Measurements from ENCODE around the gene TRPM2. TPM values are rescaled to one million over a fixed set of nuclear protein-coding genes. Genes with fewer than 3 reads are reported as not detected.
"Not testable (repeated sequence)": the region's sequence is repeated elsewhere in the genome, so short reads cannot be mapped to it uniquely, and the experiment has no call there.

The TRPM2 gene
- total RNA-seq, 1 donor from 2014 or later = 0.52 TPM

DNA sequence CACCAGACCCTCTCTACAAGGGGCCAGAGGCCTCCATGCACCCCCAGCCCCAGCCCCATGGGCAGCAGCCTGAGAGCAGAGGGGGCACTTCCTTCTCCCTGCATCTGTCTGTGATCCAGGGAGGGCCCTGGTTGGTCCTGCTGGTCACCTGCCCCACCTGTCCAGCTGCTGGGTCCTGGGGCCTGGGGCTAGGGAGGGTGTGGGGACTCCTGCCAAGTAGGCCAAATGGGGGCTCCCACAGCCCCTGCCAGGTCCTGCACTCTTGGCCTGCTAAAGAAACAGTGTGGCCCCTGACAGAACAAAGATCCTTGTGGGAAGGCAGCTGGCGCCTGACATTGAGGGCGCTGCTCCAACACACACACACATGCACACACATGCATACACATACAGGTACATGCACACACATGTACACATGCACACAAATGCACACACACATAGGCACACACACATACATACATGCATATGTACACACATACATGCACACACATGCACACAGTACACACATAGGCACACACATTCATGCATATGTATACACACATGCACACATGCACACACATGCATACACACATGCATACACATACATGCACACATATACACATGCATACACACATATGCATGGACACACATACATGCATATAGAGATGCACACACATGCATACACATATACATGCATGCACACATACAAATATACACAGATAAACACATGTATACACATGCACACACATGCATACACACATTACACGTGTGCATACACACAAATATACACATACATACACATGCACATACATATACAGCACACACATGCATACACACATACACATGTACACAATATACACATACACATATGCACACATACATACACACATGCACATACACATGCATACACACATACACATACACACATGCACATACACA is 49.9 kb downstream of the TRPM2 start:
- TF ChIP-seq, protein P1, sequence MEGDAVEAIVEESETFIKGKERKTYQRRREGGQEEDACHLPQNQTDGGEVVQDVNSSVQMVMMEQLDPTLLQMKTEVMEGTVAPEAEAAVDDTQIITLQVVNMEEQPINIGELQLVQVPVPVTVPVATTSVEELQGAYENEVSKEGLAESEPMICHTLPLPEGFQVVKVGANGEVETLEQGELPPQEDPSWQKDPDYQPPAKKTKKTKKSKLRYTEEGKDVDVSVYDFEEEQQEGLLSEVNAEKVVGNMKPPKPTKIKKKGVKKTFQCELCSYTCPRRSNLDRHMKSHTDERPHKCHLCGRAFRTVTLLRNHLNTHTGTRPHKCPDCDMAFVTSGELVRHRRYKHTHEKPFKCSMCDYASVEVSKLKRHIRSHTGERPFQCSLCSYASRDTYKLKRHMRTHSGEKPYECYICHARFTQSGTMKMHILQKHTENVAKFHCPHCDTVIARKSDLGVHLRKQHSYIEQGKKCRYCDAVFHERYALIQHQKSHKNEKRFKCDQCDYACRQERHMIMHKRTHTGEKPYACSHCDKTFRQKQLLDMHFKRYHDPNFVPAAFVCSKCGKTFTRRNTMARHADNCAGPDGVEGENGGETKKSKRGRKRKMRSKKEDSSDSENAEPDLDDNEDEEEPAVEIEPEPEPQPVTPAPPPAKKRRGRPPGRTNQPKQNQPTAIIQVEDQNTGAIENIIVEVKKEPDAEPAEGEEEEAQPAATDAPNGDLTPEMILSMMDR (conservative IDR thresholded peaks at IDR 0.05; ENCODE audit: low read depth, low read length) = no peak
- no peak for DNase-seq (ENCODE audit: low read depth)
- no peak overlapping the region for H3K4me3 ChIP-seq (ENCODE audit: low read depth, low read length)

DNA sequence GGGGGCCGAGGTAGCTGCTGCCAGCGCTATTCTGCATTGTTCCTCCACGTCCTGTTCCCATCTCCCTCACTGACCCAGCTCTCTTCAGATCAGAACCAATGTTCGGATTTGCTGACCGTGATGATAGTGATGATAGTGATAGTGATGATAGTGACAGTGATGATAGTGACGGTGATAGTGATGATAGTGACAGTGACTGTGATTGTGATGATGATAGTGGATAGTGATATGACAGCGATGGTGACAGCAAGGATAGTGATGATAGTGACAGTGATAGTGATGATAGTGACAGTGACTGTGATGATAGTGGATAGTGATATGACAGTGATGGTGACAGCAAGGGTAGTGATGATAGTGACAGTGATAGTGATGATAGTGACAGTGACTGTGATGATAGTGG is 51.1 kb downstream of the TRPM2 start:
- not testable (repeated sequence) for H3K4me3 ChIP-seq (ENCODE audit: low read depth, low read length); DNase-seq (ENCODE audit: low read depth)

DNA sequence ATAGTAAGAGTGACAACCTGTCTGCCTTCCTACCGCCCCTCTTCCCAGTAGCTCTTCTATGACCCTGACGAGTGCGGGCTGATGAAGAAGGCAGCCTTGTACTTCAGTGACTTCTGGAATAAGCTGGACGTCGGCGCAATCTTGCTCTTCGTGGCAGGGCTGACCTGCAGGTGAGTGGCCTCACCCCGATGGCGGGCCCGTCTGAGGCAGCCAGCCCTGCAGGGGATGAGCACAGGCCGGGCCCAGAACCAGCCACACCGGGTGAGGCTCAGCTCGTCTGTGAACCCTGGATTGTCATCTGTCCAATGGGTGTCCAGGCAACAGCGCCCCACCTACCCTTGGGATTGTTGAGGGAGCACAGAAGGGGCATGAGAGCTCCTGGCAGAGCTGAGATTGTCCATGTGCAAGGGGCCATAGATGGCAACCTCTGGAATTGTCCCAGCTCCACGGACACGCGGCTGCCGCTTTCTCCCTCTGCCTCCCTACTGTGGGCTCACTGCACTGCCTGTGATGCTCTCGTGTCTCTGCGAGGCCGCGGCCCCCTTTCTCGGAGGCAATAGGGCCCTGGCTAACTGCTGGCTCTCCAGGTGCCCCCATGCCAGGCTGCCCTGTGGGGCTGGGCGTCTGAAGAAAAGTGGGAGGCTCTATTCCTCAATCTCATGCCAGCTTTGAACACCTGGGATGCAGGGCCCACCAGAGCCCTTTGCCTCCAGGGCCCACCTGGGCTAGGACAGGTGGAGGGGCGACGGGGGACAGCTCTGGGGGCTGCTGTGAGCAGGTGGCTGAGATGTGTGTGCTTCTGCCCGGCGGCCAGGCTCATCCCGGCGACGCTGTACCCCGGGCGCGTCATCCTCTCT is 51.9 kb downstream of the TRPM2 start:
- TF ChIP-seq, protein P1 (conservative IDR thresholded peaks at IDR 0.05; ENCODE audit: low read depth, low read length) = no peak
- no peak for DNase-seq (ENCODE audit: low read depth)
- H3K4me3 ChIP-seq (ENCODE audit: low read depth, low read length) = no peak overlapping the region

DNA sequence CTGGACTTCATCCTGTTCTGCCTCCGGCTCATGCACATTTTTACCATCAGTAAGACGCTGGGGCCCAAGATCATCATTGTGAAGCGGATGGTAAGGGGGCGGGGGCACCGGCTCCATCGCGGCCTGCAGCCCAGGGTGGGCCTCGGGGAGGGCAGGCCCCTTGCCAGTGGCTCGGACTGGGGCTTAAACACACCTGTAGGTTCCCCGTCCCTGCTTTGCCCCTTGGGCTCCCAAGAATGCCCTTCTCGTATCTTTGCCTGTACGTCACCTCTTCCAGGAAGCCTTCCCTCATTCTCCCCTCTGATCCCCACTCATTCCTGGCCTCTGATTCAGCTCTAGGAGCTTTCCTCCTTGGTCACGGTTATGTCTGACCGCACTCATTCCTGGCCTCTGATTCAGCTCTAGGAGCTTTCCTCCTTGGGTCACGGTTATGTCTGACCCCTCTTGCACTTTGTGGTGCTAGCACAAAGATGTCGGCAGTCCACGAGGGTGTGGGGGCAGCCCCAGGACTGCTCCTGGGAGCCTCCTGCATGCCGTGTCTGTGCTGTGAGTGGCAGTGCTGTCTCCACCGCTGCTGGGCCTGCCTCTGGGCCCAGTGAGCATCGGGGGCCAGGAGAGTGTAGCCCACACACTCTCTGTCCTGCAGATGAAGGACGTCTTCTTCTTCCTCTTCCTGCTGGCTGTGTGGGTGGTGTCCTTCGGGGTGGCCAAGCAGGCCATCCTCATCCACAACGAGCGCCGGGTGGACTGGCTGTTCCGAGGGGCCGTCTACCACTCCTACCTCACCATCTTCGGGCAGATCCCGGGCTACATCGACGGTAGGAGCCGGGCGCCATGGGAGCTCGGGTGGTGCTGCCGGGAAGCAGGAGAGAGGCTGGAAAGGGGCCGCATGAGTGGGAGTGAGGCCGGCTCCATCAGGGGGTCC is 52.8 kb downstream of the TRPM2 start:
- peak; percentile 2 for DNase-seq (ENCODE audit: low read depth)
- H3K4me3 ChIP-seq (ENCODE audit: low read depth, low read length) = no peak overlapping the region
- TF ChIP-seq, protein P1 (conservative IDR thresholded peaks at IDR 0.05; ENCODE audit: low read depth, low read length) = no peak

DNA sequence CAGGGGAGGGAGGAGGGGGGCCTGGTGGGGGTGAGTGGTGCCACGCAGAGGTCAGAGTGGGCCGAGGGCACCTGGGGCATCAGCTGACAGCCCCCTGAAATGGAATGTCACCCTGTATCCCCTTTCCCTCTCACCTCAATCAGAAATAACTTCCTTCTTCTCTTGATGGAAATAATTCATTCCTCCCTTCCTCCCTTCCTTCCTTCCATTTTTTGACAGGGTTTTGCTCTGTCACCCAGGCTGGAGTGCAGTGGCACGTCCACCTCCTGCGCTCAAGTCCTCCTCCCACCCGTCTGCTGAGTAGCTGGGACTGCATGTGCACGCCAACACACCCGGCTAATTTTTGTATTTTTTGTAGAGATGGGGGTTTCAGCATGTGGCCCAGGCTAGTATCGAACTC is 53.5 kb downstream of the TRPM2 start:
- TF ChIP-seq, protein P1 (conservative IDR thresholded peaks at IDR 0.05; ENCODE audit: low read depth, low read length) = no peak
- no peak overlapping the region for H3K4me3 ChIP-seq (ENCODE audit: low read depth, low read length)
- DNase-seq (ENCODE audit: low read depth) = no peak

DNA sequence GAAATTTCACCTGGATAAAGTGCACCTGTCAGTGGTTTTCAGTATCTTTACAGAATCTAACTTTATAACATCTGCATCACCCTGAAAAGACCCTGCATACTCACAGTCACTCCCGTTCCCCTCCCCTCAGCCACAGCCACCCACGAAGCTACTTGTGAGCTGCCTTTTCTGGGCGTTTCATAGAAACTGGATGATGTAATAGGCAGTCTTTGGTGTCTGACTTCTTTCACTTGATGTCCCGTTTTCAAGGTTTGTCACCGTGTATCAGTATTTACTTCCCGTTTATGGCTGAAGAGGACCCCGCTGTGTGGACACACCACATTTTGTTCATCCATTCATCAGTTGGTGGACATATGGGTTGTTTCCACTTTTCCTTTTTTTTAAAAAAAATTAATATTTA is 54.1 kb downstream of the TRPM2 start:
- TF ChIP-seq, protein P1 (conservative IDR thresholded peaks at IDR 0.05; ENCODE audit: low read depth, low read length) = no peak

More for the DNA sequence above, 54.1 kb downstream of the TRPM2 start:
- no peak overlapping the region for H3K4me3 ChIP-seq (ENCODE audit: low read depth, low read length)
- DNase-seq (ENCODE audit: low read depth) = no peak

All from epithelial cell of proximal tubule (primary cell).